DOHH2 (cell line): ENCODE results near the gene CPT1A.

ENCODE experiments used
- CTCF ChIP-seq: fragments of 200-600 bp; sonication (generic); IDR thresholded peaks from one replicate; pipeline ENCODE4 v1.5.1; 2014; ENCODE audit warnings: antibody characterized with exemption, mild to moderate bottlenecking, low read depth, low read length; ENCODE audit not compliant: poor library complexity, severe bottlenecking
- EZH2phosphoT487 ChIP-seq: fragments of 200-600 bp; sonication (generic); IDR thresholded peaks from 2 replicates; pipeline ENCODE4 v1.6.1; 2017; ENCODE audit warnings: borderline replicate concordance, mild to moderate bottlenecking, antibody characterized with exemption, low read length, moderate library complexity, mixed read lengths

- TF ChIP-seq CTCF, result no peak
- TF ChIP-seq EZH2phosphoT487, result no peak
Observed at GRCh38 chr11:68844376-68844775, 2.7 kb upstream of the CPT1A start.
